Stromal cell of bone marrow (primary cell): ENCODE data around the gene PTPRD.

Experiments used
- DNase-seq: peaks from one replicate; pipeline ENCODE4 v3.0.0-alpha.2; 2012; ENCODE audit warnings: low read depth

The PTPRD gene

GRCh38 chr9:8266861-8267260 is 2345.9 kb downstream of the PTPRD start:
- DNase-seq = no peak

GRCh38 chr9:8265281-8265680 is 2347.5 kb downstream of the PTPRD start:
- DNase-seq = no peak
